ENCODE results near the gene OGDHL.
"Not testable (repeated sequence)": the region's sequence is repeated elsewhere in the genome, so short reads cannot be mapped to it uniquely, and the experiment has no call there.

OGDHL gene

GRCh38 chr10:49740346-49741107, 21.6 kb downstream of the OGDHL start:
- DNase-seq (ENCODE audit: low read depth in 2 of 2) = no peak

GRCh38 chr10:49739426-49739825, 22.7 kb downstream of the OGDHL start:
- DNase-seq (ENCODE audit: low read depth in 2 of 2) = no peak

- no peak for DNase-seq (ENCODE audit: low read depth in 2 of 2)
Observed at GRCh38 chr10:49738616-49739360, 23.3 kb downstream of the OGDHL start.

GRCh38 chr10:49737474-49738201, 24.5 kb downstream of the OGDHL start:
- DNase-seq (ENCODE audit: low read depth in 2 of 2) = no peak

- no peak for DNase-seq (ENCODE audit: low read depth in 2 of 2)
Observed at GRCh38 chr10:49736564-49737113, 25.5 kb downstream of the OGDHL start.

- DNase-seq (ENCODE audit: low read depth in 2 of 2) = no peak
Observed at GRCh38 chr10:49735848-49736563, 26.1 kb downstream of the OGDHL start.

GRCh38 chr10:49735161-49735560, 27.0 kb downstream of the OGDHL start:
- DNase-seq (ENCODE audit: low read depth in 2 of 2) = no peak

- DNase-seq (ENCODE audit: low read depth in 2 of 2) = no peak
Observed at GRCh38 chr10:49734676-49735075, 27.4 kb downstream of the OGDHL start.

- no peak for DNase-seq (ENCODE audit: low read depth in 2 of 2)
Observed at GRCh38 chr10:49733866-49734265, 28.3 kb downstream of the OGDHL start.

- DNase-seq (ENCODE audit: low read depth in 2 of 2) = no peak
Observed at GRCh38 chr10:49726593-49726992, 35.5 kb downstream of the OGDHL start.

GRCh38 chr10:49715157-49715556, 47.0 kb downstream of the OGDHL start:
- not testable (repeated sequence) for DNase-seq (ENCODE audit: low read depth in 2 of 2)

GRCh38 chr10:49713266-49713665, 48.9 kb downstream of the OGDHL start:
- no peak for DNase-seq (ENCODE audit: low read depth in 2 of 2)

- no peak for DNase-seq (ENCODE audit: low read depth in 2 of 2)
Observed at GRCh38 chr10:49711481-49711880, 50.6 kb downstream of the OGDHL start.

GRCh38 chr10:49710966-49711365, 51.2 kb downstream of the OGDHL start:
- DNase-seq (ENCODE audit: low read depth in 2 of 2) = no peak

GRCh38 chr10:49709934-49710333, 52.2 kb downstream of the OGDHL start:
- no peak for DNase-seq (ENCODE audit: low read depth in 2 of 2)

GRCh38 chr10:49707585-49707984, 54.5 kb downstream of the OGDHL start:
- no peak for DNase-seq (ENCODE audit: low read depth in 2 of 2)

- no peak for DNase-seq (ENCODE audit: low read depth in 2 of 2)
Observed at GRCh38 chr10:49700997-49701396, 61.1 kb downstream of the OGDHL start.

GRCh38 chr10:49700211-49700610, 61.9 kb downstream of the OGDHL start:
- DNase-seq (ENCODE audit: low read depth in 2 of 2) = no peak

- no peak for DNase-seq (ENCODE audit: low read depth in 2 of 2)
Observed at GRCh38 chr10:49698679-49699078, 63.4 kb downstream of the OGDHL start.

GRCh38 chr10:49696311-49696710, 65.8 kb downstream of the OGDHL start:
- no peak for DNase-seq (ENCODE audit: low read depth in 2 of 2)

- DNase-seq (ENCODE audit: low read depth in 2 of 2) = no peak
Observed at GRCh38 chr10:49694466-49694865, 67.7 kb downstream of the OGDHL start.

GRCh38 chr10:49691588-49691987, 70.5 kb downstream of the OGDHL start:
- no peak for DNase-seq (ENCODE audit: low read depth in 2 of 2)
